ENCODE data around the gene AATK. TPM values are rescaled to one million over a fixed set of nuclear protein-coding genes. Genes with fewer than 3 reads are reported as not detected.
A peak's percentile ranks its signal among the peaks of the same experiment; 100 is the strongest.

The AATK gene
- total RNA-seq, 1 donor from 2014 or later, result 0.70 TPM

- DNase-seq (ENCODE audit: low spot score) (no peak), ATAC-seq (no peak)
Observed at GRCh38 chr17:81130385-81131361, 35.3 kb downstream of the AATK start.

GRCh38 chr17:81129711-81130367 lies 36.2 kb downstream of the AATK start:
- no peak for ATAC-seq
- no peak for DNase-seq (ENCODE audit: low spot score)

GRCh38 chr17:81129289-81129688 lies 36.7 kb downstream of the AATK start:
- ATAC-seq (no peak), DNase-seq (ENCODE audit: low spot score) (no peak)

- no peak for ATAC-seq
Observed at GRCh38 chr17:81128774-81129173, 37.2 kb downstream of the AATK start.

GRCh38 chr17:81128338-81128737 lies 37.7 kb downstream of the AATK start:
- DNase-seq (ENCODE audit: low spot score) (no peak), ATAC-seq (no peak)

More at GRCh38 chr17:81128774-81129173, 37.2 kb downstream of the AATK start:
- DNase-seq (ENCODE audit: low spot score), result no peak

GRCh38 chr17:81127526-81128177 lies 38.4 kb downstream of the AATK start:
- DNase-seq (ENCODE audit: low spot score) (no peak), ATAC-seq (no peak)

GRCh38 chr17:81127133-81127455 lies 38.9 kb downstream of the AATK start:
- DNase-seq (ENCODE audit: low spot score) (no peak), ATAC-seq (no peak)

GRCh38 chr17:81126281-81127132 lies 39.5 kb downstream of the AATK start:
- DNase-seq (ENCODE audit: low spot score) (no peak), ATAC-seq (no peak)

- DNase-seq (ENCODE audit: low spot score) (no peak), ATAC-seq (peak; percentile 5)
Observed at GRCh38 chr17:81125573-81126081, 40.4 kb downstream of the AATK start.

- ATAC-seq (no peak), DNase-seq (ENCODE audit: low spot score) (no peak)
Observed at GRCh38 chr17:81124377-81124776, 41.6 kb downstream of the AATK start.

- DNase-seq (ENCODE audit: low spot score) (no peak), ATAC-seq (no peak)
Observed at GRCh38 chr17:81123052-81124048, 42.7 kb downstream of the AATK start.

- ATAC-seq (no peak), DNase-seq (ENCODE audit: low spot score) (no peak)
Observed at GRCh38 chr17:81121841-81122733, 43.9 kb downstream of the AATK start.

GRCh38 chr17:81120695-81121621 lies 45.1 kb downstream of the AATK start:
- no peak for ATAC-seq
- DNase-seq (ENCODE audit: low spot score), result no peak

- no peak for DNase-seq (ENCODE audit: low spot score)
- no peak for ATAC-seq
Observed at GRCh38 chr17:81120149-81120484, 45.9 kb downstream of the AATK start.

- peak; percentile 79 for DNase-seq (ENCODE audit: low spot score)
- ATAC-seq, result peak; percentile 14
Observed at GRCh38 chr17:81119223-81120148, 46.5 kb downstream of the AATK start.
